Fibroblast of mammary gland (primary cell): ENCODE data around the gene CCDC87.

Source experiments
- DNase-seq: peaks from one replicate; pipeline ENCODE4 v3.0.0-alpha.2; 2010; ENCODE audit warnings: low read depth
- H3K4me3 ChIP-seq: 2 replicates; pipeline ENCODE4 v1.5.1; 2011; ENCODE audit warnings: low read depth, mild to moderate bottlenecking, low read length, moderate library complexity; ENCODE audit not compliant: control insufficient read depth
- CTCF ChIP-seq: conservative IDR thresholded peaks from 2 replicates; pipeline ENCODE4 v1.5.1; 2011; ENCODE audit warnings: low read depth, low read length, inconsistent platforms; ENCODE audit not compliant: control insufficient read depth, insufficient read depth

CCDC87 gene

DNA sequence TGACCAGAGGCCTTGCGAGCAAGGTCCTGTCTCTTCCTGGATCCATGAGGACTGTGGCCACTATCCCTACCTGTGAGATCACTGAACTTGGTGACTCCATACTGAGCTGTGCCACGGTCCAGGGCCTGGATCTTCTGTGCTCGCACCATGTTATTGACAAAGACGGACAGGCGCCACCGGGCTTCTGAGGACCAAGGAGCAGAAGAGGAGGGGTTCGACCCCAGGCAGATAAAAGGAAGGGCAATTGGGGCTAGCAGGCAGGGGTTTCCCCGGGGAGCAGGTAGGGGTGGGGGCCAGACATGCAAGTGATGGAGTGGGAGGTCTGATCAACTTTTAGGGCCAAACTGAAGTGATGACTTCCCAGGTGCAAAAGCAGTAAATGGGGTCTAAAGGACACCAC, 26.6 kb downstream of the CCDC87 start:
- TF ChIP-seq CTCF = no peak
- DNase-seq = no peak
- no peak overlapping the region for H3K4me3 ChIP-seq

- DNase-seq = no peak
- no peak for TF ChIP-seq CTCF
- H3K4me3 ChIP-seq = no peak overlapping the region
Measured at GRCh38 chr11:66564984-66565383, 27.9 kb downstream of the CCDC87 start.

- H3K4me3 ChIP-seq = no peak overlapping the region
- no peak for TF ChIP-seq CTCF
- no peak for DNase-seq
Measured at GRCh38 chr11:66564538-66564937, 28.3 kb downstream of the CCDC87 start.

- no peak for TF ChIP-seq CTCF
- no peak overlapping the region for H3K4me3 ChIP-seq
- no peak for DNase-seq
Measured at GRCh38 chr11:66563832-66564231, 29.0 kb downstream of the CCDC87 start.

DNA sequence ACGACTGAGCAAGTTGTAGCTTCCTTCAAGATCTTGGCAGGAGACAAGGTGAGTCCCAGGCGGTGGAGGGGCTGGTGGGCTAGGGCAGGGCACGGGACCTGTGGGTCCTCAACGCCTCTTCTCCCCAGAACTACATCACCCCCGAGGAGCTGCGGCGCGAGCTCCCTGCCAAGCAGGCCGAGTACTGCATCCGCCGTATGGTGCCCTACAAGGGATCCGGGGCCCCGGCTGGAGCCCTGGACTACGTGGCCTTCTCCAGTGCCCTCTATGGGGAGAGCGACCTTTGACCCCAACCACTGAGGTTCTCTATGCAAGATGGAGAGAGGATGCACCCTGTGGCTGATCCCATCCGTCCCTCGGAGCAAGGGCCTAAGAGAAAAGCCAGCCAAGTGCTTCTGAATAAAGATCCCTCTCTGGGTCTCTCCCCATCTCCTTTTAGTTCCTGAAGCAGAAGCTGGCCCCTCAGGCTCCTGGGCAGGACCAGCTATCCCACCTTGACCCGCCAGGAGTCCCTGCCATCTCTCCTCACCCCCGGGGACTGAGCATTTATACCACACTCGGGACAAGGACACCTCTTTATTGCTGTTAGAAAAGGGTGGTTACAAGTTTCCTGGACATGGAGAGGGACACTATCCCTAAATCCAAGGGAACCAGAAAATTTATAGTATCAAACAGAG, 29.8 kb downstream of the CCDC87 start:
- H3K4me3 ChIP-seq = no peak overlapping the region
- DNase-seq = no peak
- TF ChIP-seq CTCF = no peak

- no peak overlapping the region for H3K4me3 ChIP-seq
- no peak for TF ChIP-seq CTCF
- DNase-seq = no peak
Measured at GRCh38 chr11:66562275-66562674, 30.6 kb downstream of the CCDC87 start.

- no peak for DNase-seq
- no peak overlapping the region for H3K4me3 ChIP-seq
- no peak for TF ChIP-seq CTCF
Measured at GRCh38 chr11:66561975-66562248, 31.0 kb downstream of the CCDC87 start.
